SU-DHL-6 (cell line): ENCODE results near the gene CNTN4.

ENCODE experiments used
- H2AFZ ChIP-seq: fragments of 200-600 bp; sonication (generic); 2 replicates; pipeline ENCODE4 v1.6.1; 2014; ENCODE audit warnings: low read depth, mild to moderate bottlenecking, moderate library complexity, mixed read lengths, antibody characterized with exemption, low read length; ENCODE audit not compliant: severe bottlenecking
- H3F3A ChIP-seq: fragments of 200-600 bp; shearing (Covaris generic); 2 replicates; pipeline ENCODE4 v1.6.0; 2016; ENCODE audit warnings: antibody characterized with exemption, mild to moderate bottlenecking; ENCODE audit not compliant: insufficient read depth
- H3K27ac ChIP-seq: fragments of 200-600 bp; sonication (generic); 2 replicates; pipeline ENCODE4 v1.5.1; 2016; ENCODE audit warnings: low read depth, mild to moderate bottlenecking, low read length, moderate library complexity, mixed read lengths
- H3K27me3 ChIP-seq: fragments of 200-600 bp; sonication (generic), shearing (Covaris generic); 2 replicates; pipeline ENCODE4 v1.6.0; 2014; ENCODE audit warnings: mild to moderate bottlenecking, low read length
- H3K36me3 ChIP-seq: fragments of 200-600 bp; sonication (generic); 2 replicates; pipeline ENCODE4 v1.6.1; 2014; ENCODE audit warnings: mild to moderate bottlenecking, low read length, mixed read lengths
- H3K4me2 ChIP-seq: fragments of 300-600, 200-600 bp; shearing (Covaris generic), sonication (generic); 2 replicates; pipeline ENCODE4 v1.6.0; 2014; ENCODE audit warnings: low read length, low read depth, mild to moderate bottlenecking; ENCODE audit not compliant: poor library complexity, severe bottlenecking
- H3K4me3 ChIP-seq: fragments of 200-600 bp; sonication (generic); 2 replicates; pipeline ENCODE4 v1.5.1; 2014; ENCODE audit warnings: antibody characterized with exemption, low read length, mild to moderate bottlenecking, mixed read lengths; ENCODE audit not compliant: insufficient read depth, poor library complexity, severe bottlenecking
- H3K79me2 ChIP-seq: fragments of 200-600 bp; sonication (generic); 2 replicates; pipeline ENCODE4 v1.6.1; 2014; ENCODE audit warnings: mild to moderate bottlenecking, low read length, moderate library complexity; ENCODE audit not compliant: insufficient read depth
- H3K9ac ChIP-seq: fragments of 200-600 bp; sonication (generic); 2 replicates; pipeline ENCODE4 v1.7.0; 2014; ENCODE audit warnings: mild to moderate bottlenecking, low read length
- H3K9me2 ChIP-seq: fragments of 200-600 bp; sonication (generic); replicated peaks from 2 replicates; pipeline ENCODE4 v1.6.1; 2014; ENCODE audit warnings: low read length; ENCODE audit not compliant: insufficient read depth
- H3K9me3 ChIP-seq: fragments of 200-600 bp; sonication (generic); 2 replicates; pipeline ENCODE4 v1.6.1; 2014; ENCODE audit warnings: low read length, mixed read lengths; ENCODE audit not compliant: insufficient read depth
- H4K20me1 ChIP-seq: fragments of 200-600 bp; sonication (generic); 2 replicates; pipeline ENCODE4 v1.6.1; 2014; ENCODE audit warnings: low read depth, mild to moderate bottlenecking, antibody characterized with exemption, low read length, moderate library complexity, mixed read lengths
- EZH2phosphoT487 ChIP-seq: fragments of 200-600 bp; sonication (generic), shearing (Covaris generic); conservative IDR thresholded peaks from 2 replicates; pipeline ENCODE4 v1.6.1; 2018; ENCODE audit warnings: mild to moderate bottlenecking, antibody characterized with exemption, low read length, moderate library complexity, mixed read lengths
- TF ChIP-seq, protein P1 (sequence below): fragments of 200-600 bp; sonication (generic); IDR thresholded peaks from one replicate; pipeline ENCODE4 v1.5.1; 2017; ENCODE audit warnings: antibody characterized with exemption, mild to moderate bottlenecking, low read length, moderate library complexity; ENCODE audit not compliant: insufficient read depth, poor library complexity, severe bottlenecking

The CNTN4 gene

DNA sequence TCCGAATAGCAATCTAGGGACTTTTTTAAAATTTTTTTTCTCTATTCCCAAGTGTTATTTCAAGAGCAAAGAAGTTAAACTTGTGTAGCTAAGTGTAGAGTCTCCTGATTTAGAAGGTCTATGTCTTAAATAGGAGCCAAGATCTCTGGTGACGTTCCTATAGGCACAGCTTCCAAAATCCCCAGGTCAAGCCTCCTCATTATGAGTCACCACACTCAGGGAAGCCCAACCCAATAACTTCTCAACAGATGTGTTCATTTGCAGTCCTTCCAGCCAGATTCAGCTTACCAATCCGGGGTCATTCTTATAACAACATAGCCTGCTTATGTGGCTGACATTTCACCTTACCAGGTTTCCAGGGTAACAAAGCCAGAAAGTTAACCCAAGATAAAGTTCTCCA is 741.2 kb downstream of the CNTN4 start:
- Histone ChIP-seq H3K27me3 (no peaks in the 10 kb centered on the region), H3K27ac (no peak overlapping the region), H3F3A (no peaks in the 10 kb centered on the region), H3K79me2 (no peaks in the 10 kb centered on the region), H4K20me1 (no peaks in the 10 kb centered on the region), H3K4me3 (no peak overlapping the region), H3K9ac (no peak overlapping the region), H3K4me2 (no peak overlapping the region), H3K9me3 (no peaks in the 10 kb centered on the region; the same call in 1 of the 2 replicates), H3K9me2 (no peaks in the 10 kb centered on the region; the same call in 1 of the 2 replicates), H2AFZ (no peak overlapping the region), H3K36me3 (no peaks in the 10 kb centered on the region)
- TF ChIP-seq, protein P1, sequence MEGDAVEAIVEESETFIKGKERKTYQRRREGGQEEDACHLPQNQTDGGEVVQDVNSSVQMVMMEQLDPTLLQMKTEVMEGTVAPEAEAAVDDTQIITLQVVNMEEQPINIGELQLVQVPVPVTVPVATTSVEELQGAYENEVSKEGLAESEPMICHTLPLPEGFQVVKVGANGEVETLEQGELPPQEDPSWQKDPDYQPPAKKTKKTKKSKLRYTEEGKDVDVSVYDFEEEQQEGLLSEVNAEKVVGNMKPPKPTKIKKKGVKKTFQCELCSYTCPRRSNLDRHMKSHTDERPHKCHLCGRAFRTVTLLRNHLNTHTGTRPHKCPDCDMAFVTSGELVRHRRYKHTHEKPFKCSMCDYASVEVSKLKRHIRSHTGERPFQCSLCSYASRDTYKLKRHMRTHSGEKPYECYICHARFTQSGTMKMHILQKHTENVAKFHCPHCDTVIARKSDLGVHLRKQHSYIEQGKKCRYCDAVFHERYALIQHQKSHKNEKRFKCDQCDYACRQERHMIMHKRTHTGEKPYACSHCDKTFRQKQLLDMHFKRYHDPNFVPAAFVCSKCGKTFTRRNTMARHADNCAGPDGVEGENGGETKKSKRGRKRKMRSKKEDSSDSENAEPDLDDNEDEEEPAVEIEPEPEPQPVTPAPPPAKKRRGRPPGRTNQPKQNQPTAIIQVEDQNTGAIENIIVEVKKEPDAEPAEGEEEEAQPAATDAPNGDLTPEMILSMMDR = no peak
- no peak for TF ChIP-seq EZH2phosphoT487

DNA sequence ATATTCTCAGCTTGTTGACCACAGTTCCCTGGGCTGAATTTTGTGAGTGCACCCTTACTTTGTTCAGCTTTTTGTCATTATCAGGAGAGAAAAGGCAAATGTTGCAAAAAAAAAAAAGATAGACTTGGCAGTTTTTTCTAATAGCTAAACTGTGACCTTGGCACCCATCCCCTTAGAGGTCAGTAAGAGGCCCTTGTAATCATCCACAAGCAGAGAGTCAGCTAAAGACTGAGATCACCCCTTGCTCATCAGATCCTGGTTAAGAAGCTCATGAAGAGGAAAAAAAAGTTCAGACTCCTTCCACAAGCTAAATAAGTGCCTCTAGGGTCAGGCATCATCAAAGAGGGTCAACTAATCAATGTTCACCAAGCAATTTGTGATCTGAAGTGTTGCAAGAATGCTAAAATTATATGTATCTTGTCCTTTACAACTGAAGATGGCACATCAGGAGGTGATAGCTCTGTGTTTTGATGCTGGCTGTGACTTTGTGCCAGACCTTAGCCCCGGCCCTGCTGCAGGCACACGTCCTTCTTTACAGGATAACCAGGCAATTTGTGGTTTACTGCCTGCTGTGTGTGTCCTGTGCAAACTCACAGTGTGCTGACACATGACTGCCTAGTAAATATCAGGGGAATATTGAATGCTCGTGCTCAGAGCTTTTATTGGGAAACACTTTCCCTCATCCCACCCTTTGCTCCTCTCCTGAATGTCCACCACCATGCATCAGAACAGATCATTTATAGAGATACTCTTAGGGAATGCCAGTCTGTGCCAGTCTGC is 748.6 kb downstream of the CNTN4 start:
- Histone ChIP-seq H3K27ac (no peak overlapping the region), H2AFZ (no peak overlapping the region), H3K9me2 (no peaks in the 10 kb centered on the region), H4K20me1 (no peaks in the 10 kb centered on the region), H3K9ac (no peak overlapping the region), H3K4me2 (no peak overlapping the region), H3K9me3 (no peaks in the 10 kb centered on the region; the same call in 1 of the 2 replicates), H3F3A (no peaks in the 10 kb centered on the region), H3K27me3 (no peaks in the 10 kb centered on the region), H3K79me2 (no peaks in the 10 kb centered on the region), H3K36me3 (no peaks in the 10 kb centered on the region), H3K4me3 (no peak overlapping the region)
- TF ChIP-seq, protein P1 = no peak
- TF ChIP-seq EZH2phosphoT487 = no peak

DNA sequence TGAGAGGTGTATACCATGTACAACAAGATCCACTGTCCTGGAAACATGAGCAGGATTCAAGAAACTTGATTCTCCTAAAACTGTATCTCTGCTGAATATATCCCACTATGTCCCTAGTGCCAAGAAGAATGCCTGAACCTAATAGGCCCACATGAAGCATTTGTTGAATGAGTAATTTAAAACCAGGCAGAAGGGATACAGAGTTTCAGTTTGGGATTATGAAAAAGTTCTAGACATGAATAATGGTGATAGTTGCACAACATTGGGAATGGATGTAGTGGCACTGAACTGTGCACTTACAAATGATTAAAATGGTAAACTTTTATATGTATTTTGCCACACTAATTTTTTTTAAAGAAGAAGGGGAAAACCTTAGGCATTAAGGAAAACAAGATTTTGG is 750.4 kb downstream of the CNTN4 start:
- H3K79me2 ChIP-seq = no peaks in the 10 kb centered on the region

More for the DNA sequence above, 750.4 kb downstream of the CNTN4 start:
- no peaks in the 10 kb centered on the region; the same call in 1 of the 2 replicates for H3K9me3 ChIP-seq
- H3K27me3 ChIP-seq = no peaks in the 10 kb centered on the region
- H3K27ac ChIP-seq = no peak overlapping the region
- no peak overlapping the region for H3K9ac ChIP-seq
- no peak overlapping the region for H3K4me2 ChIP-seq
- H3K4me3 ChIP-seq = no peak overlapping the region
- no peaks in the 10 kb centered on the region for H3K9me2 ChIP-seq
- no peak overlapping the region for H2AFZ ChIP-seq
- TF ChIP-seq, protein P1 = no peak
- TF ChIP-seq EZH2phosphoT487 = no peak
- no peaks in the 10 kb centered on the region for H4K20me1 ChIP-seq
- no peaks in the 10 kb centered on the region for H3K36me3 ChIP-seq
- H3F3A ChIP-seq = no peaks in the 10 kb centered on the region
